ENCODE data around the gene SLC39A11. TPM values are rescaled to one million over a fixed set of nuclear protein-coding genes. Genes with fewer than 3 reads are reported as not detected.
A peak's percentile ranks its signal among the peaks of the same experiment; 100 is the strongest.
"Not testable (repeated sequence)": the region's sequence is repeated elsewhere in the genome, so short reads cannot be mapped to it uniquely, and the experiment has no call there.

Gene SLC39A11
- total and polyA plus RNA-seq, 4 donors: 18.9 to 44.9 (median 28.2) TPM

DNA sequence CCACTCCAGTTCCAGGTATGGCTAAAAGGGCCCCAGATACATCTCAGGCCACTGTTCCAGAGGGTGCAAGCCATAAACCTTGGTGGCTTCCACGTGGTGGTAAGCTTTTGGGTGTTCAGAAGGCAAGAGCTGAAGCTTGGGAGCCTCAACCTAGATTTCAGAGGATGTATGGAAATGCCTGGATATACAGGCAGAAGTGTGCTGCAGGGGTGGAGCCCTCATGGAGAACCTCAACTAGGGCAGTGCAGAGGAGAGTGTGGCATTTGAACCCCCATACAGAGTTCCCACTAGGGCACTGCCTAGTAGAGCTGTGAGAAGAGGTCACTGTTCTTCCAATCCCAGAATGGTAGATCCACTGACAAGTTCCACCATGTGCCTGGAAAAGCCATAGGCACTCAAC lies 267.3 kb downstream of the SLC39A11 start:
- H3K9me3 ChIP-seq (ENCODE audit: control insufficient read depth in 4 of 4, low read length in 3 of 4): peaks cover 1 to 8% (median 5%) of the 10 kb centered on the region in 4 donors
- H3K27ac ChIP-seq (ENCODE audit: low read depth in 1 of 2, low read length in 2 of 2): no peak overlapping the region
- H3K4me1 ChIP-seq (ENCODE audit: control insufficient read depth in 4 of 4, insufficient read depth in 4 of 4, low read length in 3 of 4): no peaks in the 10 kb centered on the region
- no peak overlapping the region for H3K4me3 ChIP-seq (ENCODE audit: low read depth in 1 of 3, low read length in 3 of 3)
- H3K27me3 ChIP-seq (ENCODE audit: control insufficient read depth in 4 of 4, insufficient read depth in 4 of 4, low read length in 3 of 4): no peaks in the 10 kb centered on the region
- H3K36me3 ChIP-seq (ENCODE audit: control insufficient read depth in 4 of 4, insufficient read depth in 3 of 4, low read depth in 1 of 4, low read length in 3 of 4): peaks cover 0 to 10% (median 7%) of the 10 kb centered on the region in 4 donors
- TF ChIP-seq MAX (IDR thresholded peaks at IDR 0.05) (no peak), ATF3 (IDR thresholded peaks at IDR 0.05) (no peak), EGR1 (IDR thresholded peaks at IDR 0.05; ENCODE audit: low read depth in 2 of 2) (no peak), HNF4G (IDR thresholded peaks at IDR 0.05) (no peak), SP1 (IDR thresholded peaks at IDR 0.05) (no peak), NR2F2 (IDR thresholded peaks at IDR 0.05) (no peak), TAF1 (conservative IDR thresholded peaks at IDR 0.05) (no peak)
- TF ChIP-seq, protein P1, sequence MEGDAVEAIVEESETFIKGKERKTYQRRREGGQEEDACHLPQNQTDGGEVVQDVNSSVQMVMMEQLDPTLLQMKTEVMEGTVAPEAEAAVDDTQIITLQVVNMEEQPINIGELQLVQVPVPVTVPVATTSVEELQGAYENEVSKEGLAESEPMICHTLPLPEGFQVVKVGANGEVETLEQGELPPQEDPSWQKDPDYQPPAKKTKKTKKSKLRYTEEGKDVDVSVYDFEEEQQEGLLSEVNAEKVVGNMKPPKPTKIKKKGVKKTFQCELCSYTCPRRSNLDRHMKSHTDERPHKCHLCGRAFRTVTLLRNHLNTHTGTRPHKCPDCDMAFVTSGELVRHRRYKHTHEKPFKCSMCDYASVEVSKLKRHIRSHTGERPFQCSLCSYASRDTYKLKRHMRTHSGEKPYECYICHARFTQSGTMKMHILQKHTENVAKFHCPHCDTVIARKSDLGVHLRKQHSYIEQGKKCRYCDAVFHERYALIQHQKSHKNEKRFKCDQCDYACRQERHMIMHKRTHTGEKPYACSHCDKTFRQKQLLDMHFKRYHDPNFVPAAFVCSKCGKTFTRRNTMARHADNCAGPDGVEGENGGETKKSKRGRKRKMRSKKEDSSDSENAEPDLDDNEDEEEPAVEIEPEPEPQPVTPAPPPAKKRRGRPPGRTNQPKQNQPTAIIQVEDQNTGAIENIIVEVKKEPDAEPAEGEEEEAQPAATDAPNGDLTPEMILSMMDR (IDR thresholded peaks at IDR 0.05; ENCODE audit: low read depth, low read length, missing input control): no peak
- TF ChIP-seq, protein P2, sequence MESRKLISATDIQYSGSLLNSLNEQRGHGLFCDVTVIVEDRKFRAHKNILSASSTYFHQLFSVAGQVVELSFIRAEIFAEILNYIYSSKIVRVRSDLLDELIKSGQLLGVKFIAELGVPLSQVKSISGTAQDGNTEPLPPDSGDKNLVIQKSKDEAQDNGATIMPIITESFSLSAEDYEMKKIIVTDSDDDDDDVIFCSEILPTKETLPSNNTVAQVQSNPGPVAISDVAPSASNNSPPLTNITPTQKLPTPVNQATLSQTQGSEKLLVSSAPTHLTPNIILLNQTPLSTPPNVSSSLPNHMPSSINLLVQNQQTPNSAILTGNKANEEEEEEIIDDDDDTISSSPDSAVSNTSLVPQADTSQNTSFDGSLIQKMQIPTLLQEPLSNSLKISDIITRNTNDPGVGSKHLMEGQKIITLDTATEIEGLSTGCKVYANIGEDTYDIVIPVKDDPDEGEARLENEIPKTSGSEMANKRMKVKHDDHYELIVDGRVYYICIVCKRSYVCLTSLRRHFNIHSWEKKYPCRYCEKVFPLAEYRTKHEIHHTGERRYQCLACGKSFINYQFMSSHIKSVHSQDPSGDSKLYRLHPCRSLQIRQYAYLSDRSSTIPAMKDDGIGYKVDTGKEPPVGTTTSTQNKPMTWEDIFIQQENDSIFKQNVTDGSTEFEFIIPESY (IDR thresholded peaks at IDR 0.05): no peak
- H3K9ac ChIP-seq (ENCODE audit: low read depth in 1 of 2, low read length in 2 of 2): no peak overlapping the region
- DNase-seq (ENCODE audit: low spot score): no peak
- WGBS: 66% methylated on average over 1 of the region's 1 CpG

DNA sequence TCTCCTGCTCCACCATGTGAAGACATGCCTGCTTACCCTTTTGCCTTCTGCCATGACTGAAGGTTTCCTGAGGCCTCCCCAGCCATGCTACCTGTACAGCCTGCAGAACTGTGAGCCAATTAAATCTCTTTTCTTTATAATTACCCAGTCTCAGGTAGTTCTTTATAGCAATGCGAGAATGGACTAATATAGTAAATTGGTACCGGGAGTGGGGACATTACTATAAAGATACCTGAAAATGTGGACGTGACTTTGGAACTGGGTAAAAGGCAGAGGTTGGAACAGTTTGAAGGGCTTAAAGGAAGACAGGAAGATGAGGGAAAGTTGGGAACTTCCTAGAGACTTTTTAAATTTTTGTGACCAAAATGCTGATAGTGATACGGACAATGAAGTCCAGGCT lies 268.2 kb downstream of the SLC39A11 start:
- not testable (repeated sequence) for DNase-seq (ENCODE audit: low spot score); H3K9ac ChIP-seq (ENCODE audit: low read depth in 1 of 2, low read length in 2 of 2); H3K9me3 ChIP-seq (ENCODE audit: control insufficient read depth in 4 of 4, low read length in 3 of 4); H3K27me3 ChIP-seq (ENCODE audit: control insufficient read depth in 4 of 4, insufficient read depth in 4 of 4, low read length in 3 of 4); H3K36me3 ChIP-seq (ENCODE audit: control insufficient read depth in 4 of 4, insufficient read depth in 3 of 4, low read depth in 1 of 4, low read length in 3 of 4); H3K4me1 ChIP-seq (ENCODE audit: control insufficient read depth in 4 of 4, insufficient read depth in 4 of 4, low read length in 3 of 4); H3K4me3 ChIP-seq (ENCODE audit: low read depth in 1 of 3, low read length in 3 of 3); H3K27ac ChIP-seq (ENCODE audit: low read depth in 1 of 2, low read length in 2 of 2)
- over 99% methylated on average over 4 of the region's 4 CpGs for WGBS

DNA sequence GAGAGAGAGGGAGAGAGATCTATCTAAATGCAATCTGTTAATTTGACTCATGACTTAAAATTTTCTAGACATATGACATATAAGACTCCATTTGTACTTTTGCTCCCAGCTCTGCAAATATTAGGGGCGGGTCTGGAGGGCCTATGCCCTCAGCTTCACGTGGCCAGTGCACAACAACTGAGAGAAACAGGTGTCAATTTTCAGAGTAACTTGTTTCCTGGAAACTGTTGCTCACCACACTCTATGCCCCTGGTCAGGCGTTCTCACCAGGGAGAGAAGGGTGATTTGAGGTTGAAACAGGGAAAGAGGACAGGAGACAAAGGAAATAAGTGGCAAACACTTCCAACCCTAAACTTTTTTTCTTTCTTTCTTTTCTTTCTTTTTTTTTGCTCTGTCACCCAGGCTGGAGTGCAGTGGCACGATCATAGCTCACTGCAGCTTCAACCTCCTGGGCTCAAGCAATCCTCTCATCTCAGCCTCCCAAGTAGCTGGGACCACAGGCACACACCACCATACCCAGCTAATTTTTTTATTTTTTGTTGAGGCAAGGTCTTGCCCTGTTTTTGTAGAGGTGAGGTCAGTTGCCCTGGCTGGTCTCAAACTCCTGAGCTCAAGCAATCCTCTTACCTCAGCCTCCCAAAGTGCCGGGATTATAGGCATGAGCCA lies 270.0 kb downstream of the SLC39A11 start:
- H3K36me3 ChIP-seq (ENCODE audit: control insufficient read depth in 4 of 4, insufficient read depth in 3 of 4, low read depth in 1 of 4, low read length in 3 of 4): peaks cover 0 to 12% (median 6%) of the 10 kb centered on the region in 4 donors
- WGBS: 71% methylated on average over 5 of the region's 5 CpGs

More for the DNA sequence above, 270.0 kb downstream of the SLC39A11 start:
- no peak for DNase-seq (ENCODE audit: low spot score)
- Histone ChIP-seq H3K27ac (ENCODE audit: low read depth in 1 of 2, low read length in 2 of 2) (no peak overlapping the region), H3K4me3 (ENCODE audit: low read depth in 1 of 3, low read length in 3 of 3) (no peak overlapping the region), H3K9me3 (ENCODE audit: control insufficient read depth in 4 of 4, low read length in 3 of 4) (peaks cover 1 to 8% (median 5%) of the 10 kb centered on the region in 4 donors), H3K9ac (ENCODE audit: low read depth in 1 of 2, low read length in 2 of 2) (no peak overlapping the region), H3K27me3 (ENCODE audit: control insufficient read depth in 4 of 4, insufficient read depth in 4 of 4, low read length in 3 of 4) (no peaks in the 10 kb centered on the region), H3K4me1 (ENCODE audit: control insufficient read depth in 4 of 4, insufficient read depth in 4 of 4, low read length in 3 of 4) (no peaks in the 10 kb centered on the region)
- no peak for TF ChIP-seq EGR1 (IDR thresholded peaks at IDR 0.05; ENCODE audit: low read depth in 2 of 2)
- TF ChIP-seq NR2F2 (IDR thresholded peaks at IDR 0.05): no peak
- no peak for TF ChIP-seq HNF4A (conservative IDR thresholded peaks at IDR 0.05)
- TF ChIP-seq FOXA1 (IDR thresholded peaks at IDR 0.05): no peak
- TF ChIP-seq ATF3 (IDR thresholded peaks at IDR 0.05): no peak
- TF ChIP-seq, protein P3, sequence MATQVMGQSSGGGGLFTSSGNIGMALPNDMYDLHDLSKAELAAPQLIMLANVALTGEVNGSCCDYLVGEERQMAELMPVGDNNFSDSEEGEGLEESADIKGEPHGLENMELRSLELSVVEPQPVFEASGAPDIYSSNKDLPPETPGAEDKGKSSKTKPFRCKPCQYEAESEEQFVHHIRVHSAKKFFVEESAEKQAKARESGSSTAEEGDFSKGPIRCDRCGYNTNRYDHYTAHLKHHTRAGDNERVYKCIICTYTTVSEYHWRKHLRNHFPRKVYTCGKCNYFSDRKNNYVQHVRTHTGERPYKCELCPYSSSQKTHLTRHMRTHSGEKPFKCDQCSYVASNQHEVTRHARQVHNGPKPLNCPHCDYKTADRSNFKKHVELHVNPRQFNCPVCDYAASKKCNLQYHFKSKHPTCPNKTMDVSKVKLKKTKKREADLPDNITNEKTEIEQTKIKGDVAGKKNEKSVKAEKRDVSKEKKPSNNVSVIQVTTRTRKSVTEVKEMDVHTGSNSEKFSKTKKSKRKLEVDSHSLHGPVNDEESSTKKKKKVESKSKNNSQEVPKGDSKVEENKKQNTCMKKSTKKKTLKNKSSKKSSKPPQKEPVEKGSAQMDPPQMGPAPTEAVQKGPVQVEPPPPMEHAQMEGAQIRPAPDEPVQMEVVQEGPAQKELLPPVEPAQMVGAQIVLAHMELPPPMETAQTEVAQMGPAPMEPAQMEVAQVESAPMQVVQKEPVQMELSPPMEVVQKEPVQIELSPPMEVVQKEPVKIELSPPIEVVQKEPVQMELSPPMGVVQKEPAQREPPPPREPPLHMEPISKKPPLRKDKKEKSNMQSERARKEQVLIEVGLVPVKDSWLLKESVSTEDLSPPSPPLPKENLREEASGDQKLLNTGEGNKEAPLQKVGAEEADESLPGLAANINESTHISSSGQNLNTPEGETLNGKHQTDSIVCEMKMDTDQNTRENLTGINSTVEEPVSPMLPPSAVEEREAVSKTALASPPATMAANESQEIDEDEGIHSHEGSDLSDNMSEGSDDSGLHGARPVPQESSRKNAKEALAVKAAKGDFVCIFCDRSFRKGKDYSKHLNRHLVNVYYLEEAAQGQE (IDR thresholded peaks at IDR 0.05): no peak
- TF ChIP-seq SP1 (IDR thresholded peaks at IDR 0.05): peak; percentile 13
- no peak for TF ChIP-seq RAD21 (IDR thresholded peaks at IDR 0.05)
